Measurements from ENCODE around the gene DLX3.
A peak's percentile ranks its signal among the peaks of the same experiment; 100 is the strongest.

Gene DLX3

GRCh38 chr17:49957350-49957749 lies 37.7 kb downstream of the DLX3 start:
- no peak for DNase-seq (ENCODE audit: low spot score)

DNA sequence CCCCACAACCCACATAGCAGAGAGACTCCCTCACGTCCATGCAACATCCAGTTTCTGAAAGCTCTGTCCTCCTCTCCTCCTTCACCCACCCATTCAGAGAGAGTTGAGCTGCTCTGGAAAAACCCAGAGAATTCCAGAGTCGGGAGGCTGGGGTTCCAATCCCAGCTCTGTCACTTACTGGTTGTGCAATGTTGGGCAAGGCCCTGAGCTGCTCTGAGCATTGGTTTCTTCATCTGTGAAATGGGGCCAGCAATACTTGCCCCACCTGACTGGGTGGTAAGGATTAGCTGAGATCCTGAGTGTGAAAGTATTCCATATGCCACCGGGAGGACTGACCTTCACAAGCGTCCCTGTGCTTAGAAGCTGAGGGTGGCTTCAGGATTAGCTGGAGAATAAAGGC lies 38.2 kb downstream of the DLX3 start:
- no peak for DNase-seq (ENCODE audit: low spot score)

- DNase-seq (ENCODE audit: low spot score): no peak
These were observed 39.9 kb downstream of the DLX3 start for GRCh38 chr17:49955157-49955556.

DNA sequence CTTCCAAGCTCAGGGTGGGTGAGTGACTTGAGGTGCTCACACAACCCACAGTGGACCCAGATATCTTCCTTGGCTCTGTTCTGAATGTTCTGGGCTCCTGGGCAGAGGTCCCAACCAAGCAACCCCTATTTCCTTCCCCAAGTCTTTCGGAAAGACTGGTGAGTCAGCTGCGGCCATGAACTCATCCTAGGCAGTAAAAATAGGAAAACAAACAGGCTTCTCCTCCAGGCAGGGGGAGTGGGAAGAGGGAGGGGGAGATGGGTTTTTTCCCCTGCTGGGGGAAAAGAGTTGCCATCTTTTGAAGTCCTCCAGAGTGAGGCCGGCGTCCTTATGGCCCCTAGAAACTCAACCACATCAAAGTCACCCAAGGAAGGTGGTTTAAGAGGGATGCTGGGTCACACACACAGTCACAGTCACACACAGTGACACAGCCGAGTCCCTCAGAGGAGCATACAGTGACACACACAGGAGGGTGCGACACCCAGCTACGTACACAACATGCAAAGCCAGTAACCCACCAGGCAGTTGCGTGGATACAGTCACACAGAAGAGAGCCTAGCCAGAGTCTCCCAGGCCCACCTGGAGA lies 42.0 kb downstream of the DLX3 start:
- DNase-seq (ENCODE audit: low spot score): no peak

GRCh38 chr17:49952209-49952911 lies 42.7 kb downstream of the DLX3 start:
- DNase-seq (ENCODE audit: low spot score): peak; percentile 82

- no peak for DNase-seq (ENCODE audit: low spot score)
These were observed 43.5 kb downstream of the DLX3 start for GRCh38 chr17:49951362-49952082.

- DNase-seq (ENCODE audit: low spot score): no peak
These were observed 45.4 kb downstream of the DLX3 start for GRCh38 chr17:49949634-49950033.

- no peak for DNase-seq (ENCODE audit: low spot score)
These were observed 48.0 kb downstream of the DLX3 start for GRCh38 chr17:49946964-49947584.

DNA sequence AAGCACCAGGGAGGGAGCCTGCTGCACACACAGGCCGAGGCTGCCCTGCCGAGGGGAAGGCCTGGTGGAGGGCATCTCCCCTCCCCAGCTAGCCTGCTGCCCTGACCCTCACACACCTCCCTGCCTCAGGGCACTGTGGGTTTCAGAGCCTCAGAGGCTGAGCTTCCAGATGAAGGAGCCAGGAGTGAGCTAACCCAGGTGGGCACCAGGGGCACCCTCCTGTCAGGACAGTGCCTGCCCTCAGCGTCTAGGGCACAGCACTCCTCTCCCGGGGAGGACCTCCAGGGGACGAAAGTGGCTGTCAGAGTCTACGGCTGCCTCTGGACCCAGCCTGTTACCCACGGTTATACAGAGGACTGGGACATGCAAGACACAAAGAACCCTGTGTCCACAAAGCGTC lies 48.8 kb downstream of the DLX3 start:
- DNase-seq (ENCODE audit: low spot score): no peak

GRCh38 chr17:49944273-49944870 lies 50.7 kb downstream of the DLX3 start:
- no peak for DNase-seq (ENCODE audit: low spot score)

- DNase-seq (ENCODE audit: low spot score): no peak
These were observed 52.1 kb downstream of the DLX3 start for GRCh38 chr17:49942947-49943346.

GRCh38 chr17:49941427-49941826 lies 53.6 kb downstream of the DLX3 start:
- DNase-seq (ENCODE audit: low spot score): no peak
